Measurements from ENCODE around the gene C1QTNF6. TPM values are rescaled to one million over a fixed set of nuclear protein-coding genes. Genes with fewer than 3 reads are reported as not detected.

C1QTNF6 gene
- total and polyA plus RNA-seq, 2 of the 4 experiments (the other 2 are of a cell fraction), result 1.1 to 10.9 TPM

DNA sequence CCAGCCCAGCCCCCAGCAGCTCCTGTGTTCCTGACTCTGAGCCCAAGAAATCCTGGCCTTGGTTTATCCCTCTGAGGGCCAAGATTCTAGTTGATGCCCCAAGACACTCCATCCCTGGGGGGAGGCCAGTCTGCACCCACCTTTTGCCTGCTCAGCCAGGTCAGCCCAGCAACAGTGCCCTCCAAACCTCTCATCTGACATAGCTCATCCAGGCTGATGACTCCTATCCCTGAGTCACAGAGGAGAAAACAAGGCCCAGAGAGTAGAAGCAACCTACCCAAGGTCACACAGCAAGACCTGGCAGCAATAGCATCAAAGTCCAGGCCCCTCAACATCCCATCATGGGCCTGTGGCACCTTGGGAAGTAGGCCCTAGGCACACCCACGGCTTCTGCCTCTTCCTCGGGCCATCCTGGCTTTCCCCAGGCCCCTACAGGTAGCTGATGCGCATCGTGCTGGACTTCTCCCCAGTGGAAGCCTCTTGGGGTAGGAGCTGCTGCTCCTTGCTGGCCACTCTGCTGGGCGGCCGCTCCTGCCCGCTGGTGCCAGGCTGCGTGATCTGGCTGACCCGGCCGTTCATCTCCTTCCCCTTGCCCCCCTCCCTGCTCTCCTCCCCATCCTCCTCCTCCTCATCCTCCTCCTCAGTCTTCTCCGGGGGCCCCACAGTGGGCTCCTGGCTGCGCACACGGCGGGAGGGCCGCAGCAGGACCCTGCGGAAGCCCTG lies 18.2 kb upstream of the C1QTNF6 start:
- Histone ChIP-seq H4K20me1 (ENCODE audit: insufficient read depth, low read length) (no peaks in the 10 kb centered on the region), H2BK120ac (ENCODE audit: low read depth, low read length) (no peak overlapping the region), H3K9me3 (ENCODE audit: control insufficient read depth, insufficient read depth, low read length) (no peaks in the 10 kb centered on the region), H3K27me3 (ENCODE audit: control insufficient read depth, insufficient read depth, low read length) (peaks cover 29% of the 10 kb centered on the region), H3K9me1 (ENCODE audit: insufficient read depth, low read length) (no peaks in the 10 kb centered on the region), H2AFZ (replicated peaks; ENCODE audit: low read length, poor library complexity) (no peak overlapping the region), H2AK5ac (ENCODE audit: low read depth, low read length) (no peak overlapping the region), H3K14ac (replicated peaks; ENCODE audit: low read depth, low read length) (no peak overlapping the region), H3K4me3 (ENCODE audit: insufficient read depth, low read depth, low read length) (no peak overlapping the region), H2BK5ac (ENCODE audit: low read depth, low read length, poor library complexity, severe bottlenecking) (no peak overlapping the region), H3K79me1 (ENCODE audit: low read depth in 1 of 2, low read length in 2 of 2) (no peaks in the 10 kb centered on the region), H3K36me3 (ENCODE audit: control insufficient read depth, insufficient read depth, low read length) (no peaks in the 10 kb centered on the region), H3K9ac (ENCODE audit: low read depth, low read length) (no peak overlapping the region), H2AK9ac (replicated peaks; ENCODE audit: low read depth, low read length, poor library complexity) (no peak overlapping the region), H3K4me2 (ENCODE audit: low read depth, low read length) (no peak overlapping the region), H3K23ac (ENCODE audit: low read depth, low read length) (no peak overlapping the region), H3K4me1 (ENCODE audit: control insufficient read depth, insufficient read depth, low read length) (peaks cover 2% of the 10 kb centered on the region; the same call in 1 of the 2 replicates), H3K18ac (ENCODE audit: low read depth, low read length) (no peak overlapping the region), H4K8ac (ENCODE audit: low read depth in 2 of 2, low read length in 2 of 2) (no peak overlapping the region), H4K91ac (ENCODE audit: insufficient read depth, low read depth, low read length) (no peak overlapping the region), H2BK15ac (ENCODE audit: low read depth, low read length) (no peak overlapping the region), H4K5ac (ENCODE audit: low read depth, low read length) (no peak overlapping the region), H2BK20ac (ENCODE audit: low read depth, low read length) (no peak overlapping the region), H3K27ac (ENCODE audit: insufficient read depth, low read length) (no peak overlapping the region), H3K56ac (ENCODE audit: extremely low read depth, insufficient read depth, low read length) (no peak overlapping the region), H3K4ac (ENCODE audit: low read depth, low read length) (no peak overlapping the region)
- ATAC-seq (ENCODE audit: low read depth) (no peak), DNase-seq (no peak)
- POLR2A ChIA-PET (ENCODE audit: unreplicated experiment), result no interaction called here
- CTCF ChIA-PET, result no interaction called here
- no TSS peak for BruUV-seq (replicated peaks)
- WGBS, 2 experiments (ENCODE audit: extremely low coverage in 2 of 2, insufficient read length in 1 of 2), result 82% methylated on average over 3 of the region's 16 CpGs; no CpG with 5 or more reads in 1 of the 2 experiments
- dilution Hi-C loops (cut with HindIII; ENCODE audit: low sequenced_read_pairs, unreplicated experiment), result no loop called here
- in situ Hi-C loops (cut with MboI; ENCODE audit: low sequenced_read_pairs), result no loop called here
- no peak for TF ChIP-seq BHLHE40 (IDR thresholded peaks at IDR 0.05; ENCODE audit: low read depth, low read length)
- no peak for TF ChIP-seq RFX5 (IDR thresholded peaks at IDR 0.05; ENCODE audit: low read depth, low read length)
- TF ChIP-seq SMC3 (IDR thresholded peaks at IDR 0.05; ENCODE audit: low read depth, low read length), result no peak
- TF ChIP-seq, protein P1, sequence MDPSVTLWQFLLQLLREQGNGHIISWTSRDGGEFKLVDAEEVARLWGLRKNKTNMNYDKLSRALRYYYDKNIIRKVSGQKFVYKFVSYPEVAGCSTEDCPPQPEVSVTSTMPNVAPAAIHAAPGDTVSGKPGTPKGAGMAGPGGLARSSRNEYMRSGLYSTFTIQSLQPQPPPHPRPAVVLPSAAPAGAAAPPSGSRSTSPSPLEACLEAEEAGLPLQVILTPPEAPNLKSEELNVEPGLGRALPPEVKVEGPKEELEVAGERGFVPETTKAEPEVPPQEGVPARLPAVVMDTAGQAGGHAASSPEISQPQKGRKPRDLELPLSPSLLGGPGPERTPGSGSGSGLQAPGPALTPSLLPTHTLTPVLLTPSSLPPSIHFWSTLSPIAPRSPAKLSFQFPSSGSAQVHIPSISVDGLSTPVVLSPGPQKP (IDR thresholded peaks at IDR 0.05; ENCODE audit: borderline replicate concordance, low read depth, low read length), result no peak
- no peak for TF ChIP-seq RAD21 (IDR thresholded peaks at IDR 0.05; ENCODE audit: low read length)
- no peak for TF ChIP-seq RCOR1 (IDR thresholded peaks at IDR 0.05; ENCODE audit: insufficient replicate concordance, low read length)
- TF ChIP-seq POLR2A (IDR thresholded peaks at IDR 0.05; ENCODE audit: low read depth, low read length), result no peak
- TF ChIP-seq, protein P2, sequence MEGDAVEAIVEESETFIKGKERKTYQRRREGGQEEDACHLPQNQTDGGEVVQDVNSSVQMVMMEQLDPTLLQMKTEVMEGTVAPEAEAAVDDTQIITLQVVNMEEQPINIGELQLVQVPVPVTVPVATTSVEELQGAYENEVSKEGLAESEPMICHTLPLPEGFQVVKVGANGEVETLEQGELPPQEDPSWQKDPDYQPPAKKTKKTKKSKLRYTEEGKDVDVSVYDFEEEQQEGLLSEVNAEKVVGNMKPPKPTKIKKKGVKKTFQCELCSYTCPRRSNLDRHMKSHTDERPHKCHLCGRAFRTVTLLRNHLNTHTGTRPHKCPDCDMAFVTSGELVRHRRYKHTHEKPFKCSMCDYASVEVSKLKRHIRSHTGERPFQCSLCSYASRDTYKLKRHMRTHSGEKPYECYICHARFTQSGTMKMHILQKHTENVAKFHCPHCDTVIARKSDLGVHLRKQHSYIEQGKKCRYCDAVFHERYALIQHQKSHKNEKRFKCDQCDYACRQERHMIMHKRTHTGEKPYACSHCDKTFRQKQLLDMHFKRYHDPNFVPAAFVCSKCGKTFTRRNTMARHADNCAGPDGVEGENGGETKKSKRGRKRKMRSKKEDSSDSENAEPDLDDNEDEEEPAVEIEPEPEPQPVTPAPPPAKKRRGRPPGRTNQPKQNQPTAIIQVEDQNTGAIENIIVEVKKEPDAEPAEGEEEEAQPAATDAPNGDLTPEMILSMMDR (conservative IDR thresholded peaks at IDR 0.05; ENCODE audit: low read depth, low read length), result no peak
- TF ChIP-seq FOS (IDR thresholded peaks at IDR 0.05; ENCODE audit: low read depth, low read length), result no peak
- TF ChIP-seq MXI1 (IDR thresholded peaks at IDR 0.05; ENCODE audit: borderline replicate concordance, low read depth, low read length), result no peak
- TF ChIP-seq CEBPB (IDR thresholded peaks at IDR 0.05; ENCODE audit: low read depth, low read length), result no peak
- no peak for TF ChIP-seq CHD1 (IDR thresholded peaks at IDR 0.05; ENCODE audit: low read depth, low read length)
- TF ChIP-seq MAZ (IDR thresholded peaks at IDR 0.05; ENCODE audit: borderline replicate concordance, low read depth, low read length), result no peak
- TF ChIP-seq, protein P3, sequence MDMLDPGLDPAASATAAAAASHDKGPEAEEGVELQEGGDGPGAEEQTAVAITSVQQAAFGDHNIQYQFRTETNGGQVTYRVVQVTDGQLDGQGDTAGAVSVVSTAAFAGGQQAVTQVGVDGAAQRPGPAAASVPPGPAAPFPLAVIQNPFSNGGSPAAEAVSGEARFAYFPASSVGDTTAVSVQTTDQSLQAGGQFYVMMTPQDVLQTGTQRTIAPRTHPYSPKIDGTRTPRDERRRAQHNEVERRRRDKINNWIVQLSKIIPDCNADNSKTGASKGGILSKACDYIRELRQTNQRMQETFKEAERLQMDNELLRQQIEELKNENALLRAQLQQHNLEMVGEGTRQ (IDR thresholded peaks at IDR 0.05; ENCODE audit: low read depth, low read length), result no peak
- TF ChIP-seq NFE2L2 (IDR thresholded peaks at IDR 0.05; ENCODE audit: low read depth, low read length), result no peak
- intact Hi-C loops (cut with micrococcal nuclease), result no loop called here
